ENCODE results near the gene PBX1.

PBX1 gene

GRCh38 chr1:164563721-164564360 lies 4.9 kb downstream of the PBX1 start:
- no peak overlapping the region for H3K4me3 ChIP-seq (ENCODE audit: low read depth, low read length)
- no peak for TF ChIP-seq CTCF (IDR thresholded peaks at IDR 0.05; ENCODE audit: low read depth, low read length, missing control alignments)
- no peak for DNase-seq (ENCODE audit: low read depth)

DNA sequence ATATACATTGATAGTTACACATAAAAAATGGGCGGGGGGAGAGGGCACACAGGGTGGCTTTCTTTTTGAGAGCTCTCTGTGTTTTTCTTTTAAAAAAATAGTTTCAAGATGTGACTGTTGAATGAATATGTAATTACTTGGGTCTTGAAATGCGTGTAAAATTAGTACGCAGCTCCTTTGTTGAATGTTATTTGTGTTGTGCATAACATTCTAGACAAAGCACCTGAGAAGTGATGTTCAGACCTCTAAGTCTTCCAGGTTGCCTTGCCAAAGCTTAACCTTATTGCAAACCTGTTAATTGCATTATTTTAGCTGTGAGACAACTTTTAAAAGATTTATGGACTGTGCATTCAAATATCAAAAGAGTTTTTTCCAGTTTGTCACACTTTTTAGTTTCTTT lies 5.4 kb downstream of the PBX1 start:
- H3K4me3 ChIP-seq (ENCODE audit: low read depth, low read length), result no peak overlapping the region
- no peak for TF ChIP-seq CTCF (IDR thresholded peaks at IDR 0.05; ENCODE audit: low read depth, low read length, missing control alignments)
- DNase-seq (ENCODE audit: low read depth), result no peak

GRCh38 chr1:164565357-164565756 lies 6.4 kb downstream of the PBX1 start:
- no peak for DNase-seq (ENCODE audit: low read depth)
- no peak overlapping the region for H3K4me3 ChIP-seq (ENCODE audit: low read depth, low read length)
- no peak for TF ChIP-seq CTCF (IDR thresholded peaks at IDR 0.05; ENCODE audit: low read depth, low read length, missing control alignments)

DNA sequence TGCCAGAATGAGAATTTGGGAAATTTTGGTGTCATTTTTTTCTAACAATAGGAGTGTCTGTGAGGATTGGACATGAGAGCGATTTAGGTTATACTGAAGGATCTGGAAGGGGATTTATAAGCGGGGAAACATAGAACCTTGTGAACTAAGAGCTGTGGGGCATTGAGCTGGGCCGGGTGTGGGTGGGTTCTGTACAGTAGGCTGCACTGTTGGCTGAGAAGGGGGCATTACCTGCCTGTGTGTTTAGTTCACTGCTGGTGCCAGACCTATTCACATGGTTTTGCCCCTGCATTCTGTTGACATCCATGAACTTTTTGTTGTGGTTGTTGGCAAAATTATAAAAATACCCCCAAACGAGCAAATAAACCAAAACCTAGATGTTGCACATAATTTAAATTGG lies 8.8 kb downstream of the PBX1 start:
- TF ChIP-seq CTCF (IDR thresholded peaks at IDR 0.05; ENCODE audit: low read depth, low read length, missing control alignments), result no peak
- no peak overlapping the region for H3K4me3 ChIP-seq (ENCODE audit: low read depth, low read length)
- DNase-seq (ENCODE audit: low read depth), result no peak

- DNase-seq (ENCODE audit: low read depth), result no peak
- no peak overlapping the region for H3K4me3 ChIP-seq (ENCODE audit: low read depth, low read length)
- no peak for TF ChIP-seq CTCF (IDR thresholded peaks at IDR 0.05; ENCODE audit: low read depth, low read length, missing control alignments)
These were observed 10.3 kb downstream of the PBX1 start for GRCh38 chr1:164569241-164569640.

DNA sequence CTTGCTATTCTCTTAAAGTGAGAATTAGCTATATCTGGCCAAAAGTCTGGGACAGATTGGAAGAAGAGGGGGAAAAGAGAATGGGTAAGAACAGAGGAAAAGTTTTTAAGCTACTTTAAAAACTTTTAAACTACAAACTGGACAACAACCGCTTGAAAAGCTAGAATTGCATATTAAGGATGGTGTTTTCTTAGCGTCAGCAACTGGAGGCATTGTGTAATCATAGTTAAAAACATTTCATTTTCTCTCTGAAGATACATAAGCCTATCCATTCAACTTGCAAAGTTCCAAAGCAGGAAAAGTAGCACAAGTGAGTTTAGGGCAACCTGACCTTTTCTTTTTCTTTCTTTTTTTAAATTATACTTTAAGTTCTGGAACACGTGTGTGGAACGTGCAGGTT lies 10.9 kb downstream of the PBX1 start:
- no peak overlapping the region for H3K4me3 ChIP-seq (ENCODE audit: low read depth, low read length)
- no peak for TF ChIP-seq CTCF (IDR thresholded peaks at IDR 0.05; ENCODE audit: low read depth, low read length, missing control alignments)
- no peak for DNase-seq (ENCODE audit: low read depth)

- H3K4me3 ChIP-seq (ENCODE audit: low read depth, low read length), result no peak overlapping the region
These were observed 12.3 kb downstream of the PBX1 start for GRCh38 chr1:164571333-164571732.

More at GRCh38 chr1:164571333-164571732, 12.3 kb downstream of the PBX1 start:
- no peak for DNase-seq (ENCODE audit: low read depth)
- TF ChIP-seq CTCF (IDR thresholded peaks at IDR 0.05; ENCODE audit: low read depth, low read length, missing control alignments), result no peak
